ENCODE data around the gene ZFP3. TPM values are rescaled to one million over a fixed set of nuclear protein-coding genes. Genes with fewer than 3 reads are reported as not detected.
A peak's percentile ranks its signal among the peaks of the same experiment; 100 is the strongest.
"Not testable (repeated sequence)": the region's sequence is repeated elsewhere in the genome, so short reads cannot be mapped to it uniquely, and the experiment has no call there.

ZFP3 gene
- total RNA-seq, 1 donor: 1.4 TPM

- DNase-seq (ENCODE audit: low read depth): no peak
- no peak overlapping the region for H3K4me3 ChIP-seq (ENCODE audit: low read depth, low read length)
- TF ChIP-seq CTCF (IDR thresholded peaks at IDR 0.05; ENCODE audit: insufficient read depth, low read length): no peak
Observed at GRCh38 chr17:5047446-5047845, 30.8 kb upstream of the ZFP3 start.

- no peak overlapping the region for H3K4me3 ChIP-seq (ENCODE audit: low read depth, low read length)
- no peak for TF ChIP-seq CTCF (IDR thresholded peaks at IDR 0.05; ENCODE audit: insufficient read depth, low read length)
- DNase-seq (ENCODE audit: low read depth): no peak
Observed at GRCh38 chr17:5049314-5049841, 28.9 kb upstream of the ZFP3 start.

GRCh38 chr17:5050278-5050677 is 28.0 kb upstream of the ZFP3 start:
- no peak overlapping the region for H3K4me3 ChIP-seq (ENCODE audit: low read depth, low read length)
- DNase-seq (ENCODE audit: low read depth): no peak
- no peak for TF ChIP-seq CTCF (IDR thresholded peaks at IDR 0.05; ENCODE audit: insufficient read depth, low read length)

- no peak overlapping the region for H3K4me3 ChIP-seq (ENCODE audit: low read depth, low read length)
- no peak for TF ChIP-seq CTCF (IDR thresholded peaks at IDR 0.05; ENCODE audit: insufficient read depth, low read length)
- DNase-seq (ENCODE audit: low read depth): no peak
Observed at GRCh38 chr17:5055543-5055942, 22.7 kb upstream of the ZFP3 start.

GRCh38 chr17:5065227-5065744 is 13.0 kb upstream of the ZFP3 start:
- TF ChIP-seq CTCF (IDR thresholded peaks at IDR 0.05; ENCODE audit: insufficient read depth, low read length): no peak
- H3K4me3 ChIP-seq (ENCODE audit: low read depth, low read length): no peak overlapping the region
- peak; percentile 54 for DNase-seq (ENCODE audit: low read depth)

- DNase-seq (ENCODE audit: low read depth): peak; percentile 23
- no peak for TF ChIP-seq CTCF (IDR thresholded peaks at IDR 0.05; ENCODE audit: insufficient read depth, low read length)
- no peak overlapping the region for H3K4me3 ChIP-seq (ENCODE audit: low read depth, low read length)
Observed at GRCh38 chr17:5068236-5068635, 10.0 kb upstream of the ZFP3 start.

- no peak overlapping the region for H3K4me3 ChIP-seq (ENCODE audit: low read depth, low read length)
- no peak for TF ChIP-seq CTCF (IDR thresholded peaks at IDR 0.05; ENCODE audit: insufficient read depth, low read length)
- no peak for DNase-seq (ENCODE audit: low read depth)
Observed at GRCh38 chr17:5069724-5070123, 8.5 kb upstream of the ZFP3 start.

- DNase-seq (ENCODE audit: low read depth); H3K4me3 ChIP-seq (ENCODE audit: low read depth, low read length): not testable (repeated sequence)
Observed at GRCh38 chr17:5075472-5075871, 2.8 kb upstream of the ZFP3 start.

GRCh38 chr17:5077275-5077674 is 992 bp upstream of the ZFP3 start:
- not testable (repeated sequence) for DNase-seq (ENCODE audit: low read depth)

More at GRCh38 chr17:5077275-5077674, 992 bp upstream of the ZFP3 start:
- H3K4me3 ChIP-seq (ENCODE audit: low read depth, low read length): not testable (repeated sequence)

Data from fibroblast of the aortic adventitia (primary cell).